ENCODE data around the gene UBE2R2.
"Not testable (repeated sequence)": the region's sequence is repeated elsewhere in the genome, so short reads cannot be mapped to it uniquely, and the experiment has no call there.

UBE2R2 gene

DNA sequence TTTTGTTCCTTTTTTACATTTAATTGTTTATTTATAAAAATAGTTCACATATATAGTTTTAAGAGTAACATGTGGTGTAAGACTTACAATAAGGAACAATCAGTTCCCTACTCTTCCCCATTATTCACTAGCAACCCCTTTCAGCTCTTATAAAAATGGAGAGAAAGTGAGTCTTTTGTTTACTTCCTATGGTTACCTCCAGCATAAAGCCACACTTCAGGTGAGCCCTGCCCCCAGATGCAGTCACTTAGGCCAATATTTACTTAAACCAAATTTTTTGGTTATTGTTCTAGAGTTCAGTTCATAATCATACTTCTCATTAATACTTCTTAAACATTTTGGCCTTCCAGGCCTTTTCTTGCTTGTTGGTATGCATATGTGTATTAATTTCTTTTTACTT lies 33.7 kb downstream of the UBE2R2 start:
- H3K4me3 Mint-ChIP-seq, result no peak overlapping the region
- H3K27ac Mint-ChIP-seq, result peak overlapping the region; percentile 13
- no peaks in the 10 kb centered on the region for H3K27me3 Mint-ChIP-seq
- no peaks in the 10 kb centered on the region for H3K9me3 Mint-ChIP-seq
- peaks cover 3% of the 10 kb centered on the region for H3K36me3 Mint-ChIP-seq
- H3K4me1 Mint-ChIP-seq, result peaks cover 64% of the 10 kb centered on the region

DNA sequence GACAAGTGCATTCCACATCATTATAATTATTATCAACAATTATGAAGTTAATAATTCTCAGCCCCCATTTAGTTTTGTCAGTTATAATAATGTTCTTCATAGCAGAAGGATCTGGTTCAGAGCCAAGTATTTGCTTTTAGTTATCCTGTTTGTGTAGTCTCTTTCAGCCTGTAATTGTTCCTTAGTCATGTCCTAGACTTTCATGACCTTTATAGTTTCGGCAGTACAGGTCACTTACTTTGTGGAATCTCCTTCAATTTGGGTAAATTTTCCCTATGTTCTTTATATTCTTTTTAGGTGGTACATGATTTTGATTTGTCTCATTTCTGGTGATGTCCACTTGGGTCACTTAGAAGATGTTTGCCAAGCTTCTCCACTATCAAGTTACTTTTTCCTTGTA lies 34.3 kb downstream of the UBE2R2 start:
- Mint-ChIP-seq H3K9me3 (no peaks in the 10 kb centered on the region), H3K4me3 (no peak overlapping the region), H3K27me3 (no peaks in the 10 kb centered on the region), H3K36me3 (peaks cover 2% of the 10 kb centered on the region), H3K4me1 (peaks cover 67% of the 10 kb centered on the region), H3K27ac (no peak overlapping the region)

DNA sequence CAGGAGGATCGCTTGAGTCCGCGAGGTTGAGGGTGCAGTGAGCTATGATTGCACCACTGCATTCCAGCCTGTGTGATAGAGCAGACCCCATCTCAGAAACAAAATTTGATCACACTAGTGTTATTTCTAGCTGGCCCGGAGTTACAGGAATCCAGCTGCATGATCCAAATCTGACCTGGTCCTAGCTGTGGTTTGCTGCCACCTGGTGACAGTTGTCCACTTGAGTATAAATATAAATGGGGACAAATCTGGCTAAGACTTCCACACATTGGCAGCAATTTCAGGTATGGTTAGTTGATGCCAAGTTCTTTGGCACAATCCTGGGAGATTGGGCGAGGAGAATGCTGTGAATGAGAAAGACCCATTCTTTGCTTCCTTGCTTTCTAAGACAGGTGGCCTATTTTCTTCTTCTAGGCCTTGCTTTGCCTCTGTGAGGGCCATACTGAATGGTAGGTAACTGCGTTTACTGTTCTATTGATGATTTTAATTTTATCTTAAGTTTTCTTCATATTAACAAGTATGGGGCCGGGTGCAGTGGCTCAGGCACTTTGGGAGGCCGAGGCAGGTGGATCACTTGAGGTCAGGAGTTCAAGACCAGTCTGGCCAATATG lies 35.4 kb downstream of the UBE2R2 start:
- peaks cover 65% of the 10 kb centered on the region for H3K4me1 Mint-ChIP-seq
- H3K36me3 Mint-ChIP-seq, result peaks cover 3% of the 10 kb centered on the region
- H3K27me3 Mint-ChIP-seq, result no peaks in the 10 kb centered on the region
- H3K4me3 Mint-ChIP-seq, result no peak overlapping the region
- no peak overlapping the region for H3K27ac Mint-ChIP-seq
- no peaks in the 10 kb centered on the region for H3K9me3 Mint-ChIP-seq

DNA sequence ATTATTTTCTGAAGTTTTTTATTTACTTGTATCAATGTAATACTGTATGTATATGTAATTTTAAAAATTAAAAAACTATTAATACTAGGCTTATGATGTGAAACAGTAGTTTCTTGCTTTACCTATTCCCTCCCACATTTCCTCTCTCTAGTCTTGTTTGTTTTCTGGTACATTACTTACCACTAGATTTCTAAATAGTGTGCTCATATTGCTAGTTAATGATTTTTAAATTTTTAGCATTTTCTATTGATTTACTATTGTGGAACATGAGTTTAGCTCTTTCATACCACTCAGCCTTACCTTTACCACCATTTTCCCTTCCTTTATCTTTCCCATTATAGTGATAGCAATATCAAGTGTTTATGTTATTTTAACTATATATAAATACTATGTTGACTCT lies 39.3 kb downstream of the UBE2R2 start:
- Mint-ChIP-seq H3K4me3 (no peak overlapping the region), H3K9me3 (no peaks in the 10 kb centered on the region), H3K27me3 (no peaks in the 10 kb centered on the region), H3K27ac (no peak overlapping the region), H3K36me3 (peaks cover 3% of the 10 kb centered on the region), H3K4me1 (peaks cover 66% of the 10 kb centered on the region)

DNA sequence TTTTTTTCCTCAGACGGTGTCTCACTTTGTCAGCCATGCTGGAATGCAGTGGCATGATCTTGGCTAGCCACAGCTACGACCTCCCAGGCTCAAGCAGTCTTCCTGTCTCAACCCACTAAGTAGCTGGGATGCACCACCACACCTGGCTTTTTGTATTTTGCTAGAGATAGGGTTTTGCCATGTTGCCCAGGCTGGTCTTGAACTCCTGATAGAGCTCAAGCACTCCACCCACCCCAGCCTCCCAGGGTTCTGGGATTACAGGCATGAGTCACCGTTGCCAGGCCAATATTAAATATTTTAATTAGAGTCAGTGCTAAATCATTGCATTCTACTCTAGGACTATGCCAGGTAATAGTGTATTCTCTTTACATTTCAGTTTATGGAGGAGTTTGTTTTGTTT lies 41.5 kb downstream of the UBE2R2 start:
- Mint-ChIP-seq H3K27ac (no peak overlapping the region), H3K9me3 (no peaks in the 10 kb centered on the region), H3K4me1 (peaks cover 69% of the 10 kb centered on the region), H3K36me3 (peaks cover 3% of the 10 kb centered on the region), H3K4me3 (no peak overlapping the region), H3K27me3 (no peaks in the 10 kb centered on the region)

DNA sequence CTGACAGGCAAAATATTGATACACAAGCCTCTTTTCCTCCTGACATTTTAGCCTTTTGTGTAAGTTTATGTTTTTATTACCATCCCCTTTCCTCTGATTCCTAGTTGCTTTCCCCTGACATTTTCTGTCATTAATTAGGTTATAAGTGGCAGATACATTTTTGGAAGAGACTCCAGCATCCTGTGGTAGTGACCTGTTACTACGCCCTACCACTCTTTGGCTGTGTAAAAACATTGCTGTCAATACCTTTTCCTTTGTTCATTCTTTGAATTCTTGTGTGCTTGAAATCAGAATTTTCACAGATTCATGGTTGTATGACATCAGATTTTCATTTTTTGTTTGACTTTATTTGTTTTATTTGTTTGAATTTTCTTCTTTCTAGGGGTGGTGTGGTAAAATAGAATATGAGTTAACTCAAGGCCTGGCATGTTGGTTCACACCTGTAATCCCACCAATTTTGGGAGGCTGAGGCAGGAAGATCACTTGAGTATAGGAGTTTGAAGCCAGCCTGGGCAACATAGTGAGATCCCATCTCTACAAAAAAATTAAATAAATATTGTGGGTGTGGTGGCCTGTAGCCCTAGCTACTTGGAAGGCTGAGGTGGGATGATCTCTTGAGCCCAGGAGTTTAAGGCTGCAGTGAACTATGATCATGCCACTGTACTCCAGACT lies 43.4 kb downstream of the UBE2R2 start:
- Mint-ChIP-seq H3K9me3 (no peaks in the 10 kb centered on the region), H3K27ac (peak overlapping the region; percentile 69), H3K27me3 (no peaks in the 10 kb centered on the region), H3K36me3 (peaks cover 5% of the 10 kb centered on the region), H3K4me1 (peaks cover 52% of the 10 kb centered on the region), H3K4me3 (no peak overlapping the region)

DNA sequence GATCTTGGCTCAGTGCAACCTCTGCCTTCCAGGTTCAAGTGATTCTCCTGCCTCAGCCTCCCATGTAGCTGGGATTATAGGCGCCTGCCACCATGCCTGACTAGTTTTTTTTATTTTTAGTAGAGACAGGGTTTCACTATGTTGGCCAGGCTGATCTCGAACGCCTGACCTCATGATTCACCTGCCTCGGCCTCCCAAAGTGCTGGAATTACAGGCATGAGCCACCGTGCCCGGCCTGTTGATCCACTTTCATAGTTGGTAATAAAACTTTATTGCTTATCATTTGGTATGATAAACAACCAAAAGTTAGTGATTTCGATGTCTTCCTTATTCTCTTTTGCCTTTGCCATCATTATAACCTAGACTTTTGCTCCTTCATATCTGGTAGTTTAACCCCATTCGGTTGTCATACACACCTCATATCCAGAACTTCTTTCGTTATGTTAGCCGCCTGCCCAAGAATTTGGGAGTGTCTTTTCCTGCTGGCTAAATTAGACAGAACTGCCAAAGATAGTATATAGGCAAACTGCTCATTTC lies 45.0 kb downstream of the UBE2R2 start:
- peaks cover 4% of the 10 kb centered on the region for H3K36me3 Mint-ChIP-seq
- H3K4me1 Mint-ChIP-seq, result peaks cover 44% of the 10 kb centered on the region
- H3K27me3 Mint-ChIP-seq, result no peaks in the 10 kb centered on the region
- H3K4me3 Mint-ChIP-seq, result no peak overlapping the region
- H3K9me3 Mint-ChIP-seq, result no peaks in the 10 kb centered on the region
- no peak overlapping the region for H3K27ac Mint-ChIP-seq

DNA sequence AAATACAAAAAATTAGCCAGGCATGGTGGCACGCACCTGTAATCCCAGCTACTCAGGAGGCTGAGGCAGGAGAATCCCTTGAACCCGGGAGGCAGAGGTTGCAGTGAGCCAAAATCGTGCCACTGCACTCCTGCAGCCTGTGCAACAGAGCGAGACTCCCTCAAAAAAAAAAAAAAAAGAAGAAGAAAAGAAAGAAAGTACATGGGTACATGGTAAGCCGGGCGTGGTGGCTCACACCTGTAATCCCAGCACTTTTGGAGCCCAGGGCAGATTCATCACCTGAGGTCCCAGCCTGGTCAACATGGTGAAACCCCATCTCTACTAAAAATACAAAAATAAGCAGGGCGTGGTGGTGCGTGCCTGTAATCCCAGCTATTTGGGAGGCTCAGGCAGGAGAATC lies 46.1 kb downstream of the UBE2R2 start:
- not testable (repeated sequence) for H3K36me3 Mint-ChIP-seq, H3K27me3 Mint-ChIP-seq, H3K27ac Mint-ChIP-seq, H3K4me3 Mint-ChIP-seq, H3K9me3 Mint-ChIP-seq
- H3K4me1 Mint-ChIP-seq, result peaks cover 46% of the 10 kb centered on the region

DNA sequence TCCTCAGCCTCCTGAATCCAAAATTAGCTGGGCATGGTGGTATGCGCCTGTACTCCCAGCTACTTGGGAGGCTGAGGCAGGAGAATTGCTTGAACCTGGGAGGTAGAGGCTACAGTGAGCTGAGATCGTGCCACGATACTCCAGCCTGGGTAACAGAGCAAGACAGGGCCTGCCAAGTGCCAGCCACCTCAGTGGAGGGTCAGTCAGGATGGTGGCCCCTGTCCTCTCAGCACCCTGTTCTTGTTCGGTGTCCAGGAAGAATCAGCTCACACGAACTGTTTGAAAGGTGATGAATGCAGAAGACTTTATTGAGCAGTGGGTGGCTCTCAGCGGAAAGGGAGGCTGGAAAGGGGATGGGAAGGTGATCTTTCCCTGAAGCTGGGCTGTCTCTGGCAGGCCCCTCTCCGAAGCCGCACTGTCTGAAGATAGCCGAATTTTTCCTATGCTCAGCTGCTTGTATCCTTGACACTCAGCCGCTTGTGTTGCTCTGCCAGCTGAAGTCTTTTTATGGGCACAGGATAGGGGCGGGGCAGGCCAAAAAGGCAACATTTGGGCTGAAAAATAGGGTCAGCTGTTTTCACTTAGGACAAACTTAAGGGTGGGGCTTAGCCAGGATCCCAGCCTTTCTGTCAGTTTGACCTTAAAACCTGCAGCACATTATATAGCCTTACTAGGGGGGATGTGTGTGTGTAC lies 50.9 kb downstream of the UBE2R2 start:
- no peaks in the 10 kb centered on the region for H3K9me3 Mint-ChIP-seq
- H3K4me3 Mint-ChIP-seq, result no peak overlapping the region
- no peaks in the 10 kb centered on the region for H3K27me3 Mint-ChIP-seq
- peaks cover 4% of the 10 kb centered on the region for H3K36me3 Mint-ChIP-seq
- H3K27ac Mint-ChIP-seq, result no peak overlapping the region
- H3K4me1 Mint-ChIP-seq, result peaks cover 33% of the 10 kb centered on the region

DNA sequence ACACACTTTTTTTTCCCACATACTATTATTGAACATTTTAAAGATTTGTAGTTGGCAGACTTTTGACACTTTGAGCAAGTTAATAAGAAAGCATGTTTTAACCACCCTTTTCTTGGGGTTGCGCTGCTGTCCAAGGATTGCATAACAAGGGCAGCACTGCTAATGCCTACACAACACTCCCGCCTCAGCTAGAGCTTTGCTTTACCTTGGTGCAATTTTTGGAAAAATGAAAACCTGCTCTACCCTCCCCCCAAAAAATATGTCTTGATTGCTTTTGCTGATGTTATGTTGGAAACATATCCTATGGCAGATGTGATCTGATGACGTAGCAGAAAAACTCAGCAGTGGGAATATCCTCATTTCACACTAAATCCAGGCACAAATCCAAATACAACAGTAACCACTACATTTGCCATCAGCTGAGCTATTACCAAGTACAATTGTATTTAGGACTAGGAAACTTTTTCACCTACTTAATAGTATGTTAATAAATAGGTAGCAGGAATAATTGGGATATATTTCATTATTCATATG lies 51.5 kb downstream of the UBE2R2 start:
- Mint-ChIP-seq H3K27me3 (no peaks in the 10 kb centered on the region), H3K4me3 (no peak overlapping the region), H3K9me3 (no peaks in the 10 kb centered on the region), H3K36me3 (peaks cover 4% of the 10 kb centered on the region), H3K4me1 (peaks cover 33% of the 10 kb centered on the region), H3K27ac (no peak overlapping the region)

DNA sequence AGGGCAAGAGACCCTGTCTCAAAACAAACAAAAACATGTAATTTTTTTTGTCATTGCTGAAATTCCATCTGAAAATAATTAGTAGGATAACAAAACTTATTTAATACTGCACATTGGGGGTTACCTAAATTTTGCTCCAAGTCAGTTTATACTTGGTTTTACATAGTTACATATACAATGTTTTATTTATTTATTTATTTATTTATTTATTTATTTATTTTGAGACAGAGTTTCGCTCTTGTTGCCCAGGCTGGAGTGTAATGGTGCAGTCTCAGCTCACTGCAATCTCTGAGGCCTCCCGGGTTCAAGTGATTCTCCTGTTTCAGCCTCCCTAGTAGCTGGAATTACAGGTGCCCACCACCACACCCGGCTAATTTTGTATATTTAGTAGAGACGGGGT lies 52.3 kb downstream of the UBE2R2 start:
- H3K27me3 Mint-ChIP-seq, H3K9me3 Mint-ChIP-seq, H3K36me3 Mint-ChIP-seq, H3K4me3 Mint-ChIP-seq, H3K27ac Mint-ChIP-seq: not testable (repeated sequence)
- peaks cover 33% of the 10 kb centered on the region for H3K4me1 Mint-ChIP-seq

DNA sequence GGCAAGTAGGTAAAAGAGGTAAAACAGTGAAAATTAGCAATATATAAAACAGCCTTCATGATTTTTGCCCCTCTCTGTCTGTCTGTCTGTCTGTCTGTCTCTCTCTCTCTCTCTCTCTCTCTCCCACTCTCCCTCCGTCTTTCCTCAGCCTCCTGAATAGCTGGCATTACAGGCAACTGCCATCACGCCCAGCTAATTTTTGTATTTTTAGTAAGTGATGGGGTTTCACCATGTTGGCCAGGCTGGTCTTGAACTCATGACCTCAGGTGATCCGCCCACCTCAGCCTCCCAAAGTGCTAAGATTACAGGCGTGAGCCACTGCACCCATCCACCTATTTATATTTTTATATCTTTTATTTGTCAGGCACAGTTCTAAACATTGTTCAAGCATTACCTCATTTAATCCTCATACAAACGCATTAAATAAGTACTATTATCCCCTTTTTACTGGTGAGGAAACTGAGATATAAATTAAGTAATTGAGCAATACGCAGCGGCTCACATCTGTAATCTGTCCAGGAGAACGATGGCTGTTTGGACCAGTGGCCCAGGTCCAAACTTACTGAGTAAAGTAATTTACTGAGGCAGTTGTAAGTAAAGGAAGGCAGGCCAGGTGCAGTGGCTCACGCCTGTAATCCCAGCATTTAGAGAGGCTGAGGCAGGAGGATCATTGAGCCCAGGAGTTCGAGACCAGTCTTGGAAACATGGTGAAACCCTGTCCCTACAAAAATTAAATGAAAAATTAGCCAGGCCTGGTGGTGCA lies 60.9 kb downstream of the UBE2R2 start:
- Mint-ChIP-seq H3K4me1 (peaks cover 55% of the 10 kb centered on the region), H3K9me3 (no peaks in the 10 kb centered on the region), H3K27me3 (no peaks in the 10 kb centered on the region), H3K27ac (peak overlapping the region; percentile 65), H3K4me3 (no peak overlapping the region), H3K36me3 (peaks cover 9% of the 10 kb centered on the region)

DNA sequence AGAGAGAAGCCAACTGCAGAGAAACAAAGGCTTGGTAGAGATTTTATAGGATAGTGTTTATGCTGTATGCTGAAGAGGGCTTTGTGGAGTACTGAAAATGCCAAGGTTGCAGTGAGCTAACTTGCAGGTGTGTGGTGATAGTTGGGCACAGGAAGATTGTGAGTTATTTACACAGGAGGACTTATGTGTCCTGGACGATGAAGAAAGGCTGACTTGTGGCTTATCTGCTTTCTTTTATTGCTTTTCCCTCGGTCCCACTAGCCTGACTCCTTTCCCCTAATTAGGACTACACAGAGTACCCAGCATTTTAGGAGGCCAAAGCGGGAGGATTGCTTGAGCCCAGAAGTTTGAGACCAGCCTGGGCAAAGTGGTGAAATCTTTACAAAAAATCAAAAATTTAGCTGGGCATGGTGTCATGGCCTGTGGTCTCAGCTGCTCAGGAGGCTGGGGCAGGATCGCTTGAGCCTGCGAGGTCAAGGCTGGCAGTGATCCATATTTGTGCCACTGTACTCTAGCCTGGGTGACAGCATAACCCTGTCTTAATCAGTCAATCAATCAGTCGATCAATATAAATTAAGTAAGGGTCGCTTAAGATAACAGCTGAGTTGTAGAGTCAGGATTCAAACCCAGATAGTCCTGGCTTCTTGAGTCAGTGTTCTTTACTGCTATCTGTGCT lies 61.9 kb downstream of the UBE2R2 start:
- Mint-ChIP-seq H3K36me3 (peaks cover 9% of the 10 kb centered on the region), H3K27me3 (no peaks in the 10 kb centered on the region), H3K9me3 (no peaks in the 10 kb centered on the region), H3K4me1 (peaks cover 60% of the 10 kb centered on the region), H3K4me3 (no peak overlapping the region), H3K27ac (peak overlapping the region; percentile 65)

DNA sequence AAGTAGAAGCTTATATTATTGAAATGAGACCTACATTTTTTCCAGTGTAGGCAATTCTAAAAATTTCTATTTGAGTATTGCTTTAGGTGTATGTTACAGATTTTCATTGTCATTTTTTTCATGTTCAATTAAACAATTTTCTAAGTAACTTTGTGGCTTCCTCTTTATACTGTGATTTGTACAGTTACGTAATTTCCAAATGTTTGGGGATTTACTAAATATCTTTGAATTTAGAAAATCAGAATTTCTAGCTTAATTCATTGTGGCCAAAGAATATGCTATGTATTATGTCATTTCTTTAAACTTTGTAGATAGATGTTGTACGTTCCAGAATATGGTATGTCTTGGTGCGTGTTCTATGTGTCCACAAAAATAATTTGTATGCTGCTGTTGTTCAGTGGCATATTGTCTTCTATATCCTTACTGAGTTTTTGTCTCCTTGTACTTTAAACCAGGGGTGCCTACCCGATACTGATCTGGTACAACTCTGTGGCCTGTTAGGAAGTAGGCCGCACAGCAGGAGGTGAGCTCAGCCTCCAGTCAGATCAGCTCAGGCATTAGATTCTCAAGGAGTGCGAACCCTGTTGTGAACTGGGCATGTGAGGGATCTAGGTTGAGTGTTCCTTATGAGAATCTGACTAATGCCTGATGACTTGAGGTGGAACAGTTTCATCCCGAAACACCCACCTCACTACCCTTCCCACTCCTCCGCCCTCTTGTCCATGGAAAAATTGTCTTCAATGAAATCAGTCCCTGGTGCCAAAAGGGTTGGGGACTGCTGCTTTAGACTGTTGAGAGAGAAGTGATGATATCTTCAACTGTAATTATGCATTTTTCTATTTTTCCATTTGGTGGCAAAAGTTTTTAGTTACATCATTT lies 63.5 kb downstream of the UBE2R2 start:
- no peaks in the 10 kb centered on the region for H3K27me3 Mint-ChIP-seq
- peak overlapping the region; percentile 98 for H3K27ac Mint-ChIP-seq
- H3K4me3 Mint-ChIP-seq, result peak overlapping the region; percentile 43
- H3K9me3 Mint-ChIP-seq, result no peaks in the 10 kb centered on the region
- peaks cover 74% of the 10 kb centered on the region for H3K4me1 Mint-ChIP-seq
- peaks cover 9% of the 10 kb centered on the region for H3K36me3 Mint-ChIP-seq
